ENCODE data around the gene HMGB3.

HMGB3 gene

DNA sequence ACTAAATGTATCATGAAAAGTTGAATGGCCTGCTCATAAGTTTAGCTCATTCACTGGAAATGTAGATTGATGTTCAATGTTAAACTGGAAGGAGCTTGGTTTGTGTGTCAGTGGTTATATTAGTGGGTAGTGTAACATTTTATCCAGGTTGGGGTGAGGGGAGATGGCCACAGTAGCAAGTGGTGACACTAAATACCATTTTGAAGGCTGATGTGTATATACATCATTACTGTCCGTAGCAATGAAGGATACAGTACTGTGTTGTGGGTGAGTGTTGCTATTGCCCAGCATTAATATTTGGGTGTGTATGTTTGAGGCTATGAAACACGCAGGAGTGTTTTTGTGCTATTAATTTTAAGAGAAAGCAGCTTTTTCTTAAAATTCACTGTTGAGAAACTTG, 6.3 kb downstream of the HMGB3 start:
- no peaks in the 10 kb centered on the region for H3K27me3 ChIP-seq (ENCODE audit: insufficient read depth, poor library complexity, severe bottlenecking)
- DNase-seq (ENCODE audit: low read depth in 1 of 2, low spot score in 1 of 2), result no peak
- TF ChIP-seq SPI1 (IDR thresholded peaks at IDR 0.05; ENCODE audit: borderline replicate concordance, low read depth) (no peak), GABPA (IDR thresholded peaks at IDR 0.05; ENCODE audit: low read depth) (no peak), POLR2AphosphoS5 (IDR thresholded peaks at IDR 0.05; ENCODE audit: low read depth) (no peak)
- TF ChIP-seq, protein P1, sequence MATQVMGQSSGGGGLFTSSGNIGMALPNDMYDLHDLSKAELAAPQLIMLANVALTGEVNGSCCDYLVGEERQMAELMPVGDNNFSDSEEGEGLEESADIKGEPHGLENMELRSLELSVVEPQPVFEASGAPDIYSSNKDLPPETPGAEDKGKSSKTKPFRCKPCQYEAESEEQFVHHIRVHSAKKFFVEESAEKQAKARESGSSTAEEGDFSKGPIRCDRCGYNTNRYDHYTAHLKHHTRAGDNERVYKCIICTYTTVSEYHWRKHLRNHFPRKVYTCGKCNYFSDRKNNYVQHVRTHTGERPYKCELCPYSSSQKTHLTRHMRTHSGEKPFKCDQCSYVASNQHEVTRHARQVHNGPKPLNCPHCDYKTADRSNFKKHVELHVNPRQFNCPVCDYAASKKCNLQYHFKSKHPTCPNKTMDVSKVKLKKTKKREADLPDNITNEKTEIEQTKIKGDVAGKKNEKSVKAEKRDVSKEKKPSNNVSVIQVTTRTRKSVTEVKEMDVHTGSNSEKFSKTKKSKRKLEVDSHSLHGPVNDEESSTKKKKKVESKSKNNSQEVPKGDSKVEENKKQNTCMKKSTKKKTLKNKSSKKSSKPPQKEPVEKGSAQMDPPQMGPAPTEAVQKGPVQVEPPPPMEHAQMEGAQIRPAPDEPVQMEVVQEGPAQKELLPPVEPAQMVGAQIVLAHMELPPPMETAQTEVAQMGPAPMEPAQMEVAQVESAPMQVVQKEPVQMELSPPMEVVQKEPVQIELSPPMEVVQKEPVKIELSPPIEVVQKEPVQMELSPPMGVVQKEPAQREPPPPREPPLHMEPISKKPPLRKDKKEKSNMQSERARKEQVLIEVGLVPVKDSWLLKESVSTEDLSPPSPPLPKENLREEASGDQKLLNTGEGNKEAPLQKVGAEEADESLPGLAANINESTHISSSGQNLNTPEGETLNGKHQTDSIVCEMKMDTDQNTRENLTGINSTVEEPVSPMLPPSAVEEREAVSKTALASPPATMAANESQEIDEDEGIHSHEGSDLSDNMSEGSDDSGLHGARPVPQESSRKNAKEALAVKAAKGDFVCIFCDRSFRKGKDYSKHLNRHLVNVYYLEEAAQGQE (IDR thresholded peaks at IDR 0.05; ENCODE audit: insufficient replicate concordance, low read depth), result no peak
- TF ChIP-seq, protein P2, sequence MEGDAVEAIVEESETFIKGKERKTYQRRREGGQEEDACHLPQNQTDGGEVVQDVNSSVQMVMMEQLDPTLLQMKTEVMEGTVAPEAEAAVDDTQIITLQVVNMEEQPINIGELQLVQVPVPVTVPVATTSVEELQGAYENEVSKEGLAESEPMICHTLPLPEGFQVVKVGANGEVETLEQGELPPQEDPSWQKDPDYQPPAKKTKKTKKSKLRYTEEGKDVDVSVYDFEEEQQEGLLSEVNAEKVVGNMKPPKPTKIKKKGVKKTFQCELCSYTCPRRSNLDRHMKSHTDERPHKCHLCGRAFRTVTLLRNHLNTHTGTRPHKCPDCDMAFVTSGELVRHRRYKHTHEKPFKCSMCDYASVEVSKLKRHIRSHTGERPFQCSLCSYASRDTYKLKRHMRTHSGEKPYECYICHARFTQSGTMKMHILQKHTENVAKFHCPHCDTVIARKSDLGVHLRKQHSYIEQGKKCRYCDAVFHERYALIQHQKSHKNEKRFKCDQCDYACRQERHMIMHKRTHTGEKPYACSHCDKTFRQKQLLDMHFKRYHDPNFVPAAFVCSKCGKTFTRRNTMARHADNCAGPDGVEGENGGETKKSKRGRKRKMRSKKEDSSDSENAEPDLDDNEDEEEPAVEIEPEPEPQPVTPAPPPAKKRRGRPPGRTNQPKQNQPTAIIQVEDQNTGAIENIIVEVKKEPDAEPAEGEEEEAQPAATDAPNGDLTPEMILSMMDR (IDR thresholded peaks at IDR 0.05; ENCODE audit: insufficient read depth, low read length), result no peak
- no peak overlapping the region for H3K4me3 ChIP-seq (replicated peaks; ENCODE audit: insufficient read depth, low read length)
- H3K27ac ChIP-seq (replicated peaks), result no peak overlapping the region

DNA sequence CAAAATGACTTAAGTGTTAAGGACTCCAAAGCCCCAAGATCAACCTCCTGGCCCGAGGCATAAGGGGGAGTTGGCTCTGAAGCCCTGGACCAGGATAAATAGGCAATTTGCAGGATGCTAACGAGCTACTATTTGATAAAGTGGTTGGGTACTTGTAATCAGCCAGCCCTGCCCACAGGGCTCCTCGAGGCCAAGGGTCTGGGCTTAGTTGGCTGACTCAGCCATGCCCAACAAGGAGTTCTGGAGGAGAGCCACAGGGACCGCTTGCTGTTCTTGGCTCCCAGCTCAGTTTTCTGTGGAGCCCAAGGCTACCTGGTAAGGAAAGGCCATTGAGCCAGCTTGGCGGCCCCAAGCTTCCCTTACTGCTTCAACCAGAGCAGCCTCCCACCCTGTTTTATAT, 7.8 kb downstream of the HMGB3 start:
- no peak for DNase-seq (ENCODE audit: low read depth in 1 of 2, low spot score in 1 of 2)
- TF ChIP-seq POLR2AphosphoS5 (IDR thresholded peaks at IDR 0.05; ENCODE audit: low read depth) (no peak), GABPA (IDR thresholded peaks at IDR 0.05; ENCODE audit: low read depth) (no peak), SPI1 (IDR thresholded peaks at IDR 0.05; ENCODE audit: borderline replicate concordance, low read depth) (no peak)
- TF ChIP-seq, protein P1 (IDR thresholded peaks at IDR 0.05; ENCODE audit: insufficient replicate concordance, low read depth), result no peak
- TF ChIP-seq, protein P2 (IDR thresholded peaks at IDR 0.05; ENCODE audit: insufficient read depth, low read length), result no peak
- Histone ChIP-seq H3K27me3 (ENCODE audit: insufficient read depth, poor library complexity, severe bottlenecking) (no peaks in the 10 kb centered on the region), H3K4me3 (replicated peaks; ENCODE audit: insufficient read depth, low read length) (no peak overlapping the region), H3K27ac (replicated peaks) (no peak overlapping the region)

DNA sequence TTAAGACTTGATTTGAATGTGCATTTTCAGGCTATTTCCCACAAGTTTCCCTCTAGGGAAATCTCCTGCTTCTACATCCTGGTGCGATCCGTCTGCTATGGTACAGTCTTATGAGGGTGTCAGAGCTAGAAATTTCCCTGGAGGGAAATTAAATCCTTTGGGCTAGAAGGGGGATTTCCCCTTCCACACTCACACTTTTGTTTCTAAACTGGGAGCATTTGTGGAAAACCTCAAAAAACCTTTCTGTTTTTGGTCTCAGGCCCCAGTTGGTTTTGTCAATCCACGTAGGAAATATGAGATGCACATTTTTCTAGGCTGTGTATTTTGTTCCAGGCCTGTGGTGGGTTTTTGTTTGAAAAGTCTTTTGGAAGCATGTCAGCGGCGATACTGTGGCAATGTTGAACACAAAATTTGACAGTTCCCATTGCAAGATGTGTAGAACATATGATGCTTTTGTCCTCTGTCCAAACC, 17.8 kb downstream of the HMGB3 start:
- no peaks in the 10 kb centered on the region for H3K27me3 ChIP-seq (ENCODE audit: insufficient read depth, poor library complexity, severe bottlenecking)
- TF ChIP-seq SPI1 (IDR thresholded peaks at IDR 0.05; ENCODE audit: borderline replicate concordance, low read depth) (no peak), GABPA (IDR thresholded peaks at IDR 0.05; ENCODE audit: low read depth) (no peak)
- TF ChIP-seq, protein P1 (IDR thresholded peaks at IDR 0.05; ENCODE audit: insufficient replicate concordance, low read depth), result no peak
- no peak for DNase-seq (ENCODE audit: low read depth in 1 of 2, low spot score in 1 of 2)
- H3K4me3 ChIP-seq (replicated peaks; ENCODE audit: insufficient read depth, low read length), result no peak overlapping the region
- no peak overlapping the region for H3K27ac ChIP-seq (replicated peaks)

All from HL-60 (cell line).